Stimulated activated CD8-positive, alpha-beta memory T cell treated with anti-CD3 and anti-CD28 coated beads, Interleukin-4, amount 100 ng/mL, for 24 hours (primary cell): Measurements from ENCODE around the gene ISCU.

Source experiments
- DNase-seq: peaks from one replicate; pipeline ENCODE4 v3.0.0-alpha.2; 2020; ENCODE audit warnings: low read depth

The ISCU gene

GRCh38 chr12:108603743-108604142 lies 41.3 kb downstream of the ISCU start:
- DNase-seq = no peak

GRCh38 chr12:108604208-108604941 lies 42.0 kb downstream of the ISCU start:
- no peak for DNase-seq

DNA sequence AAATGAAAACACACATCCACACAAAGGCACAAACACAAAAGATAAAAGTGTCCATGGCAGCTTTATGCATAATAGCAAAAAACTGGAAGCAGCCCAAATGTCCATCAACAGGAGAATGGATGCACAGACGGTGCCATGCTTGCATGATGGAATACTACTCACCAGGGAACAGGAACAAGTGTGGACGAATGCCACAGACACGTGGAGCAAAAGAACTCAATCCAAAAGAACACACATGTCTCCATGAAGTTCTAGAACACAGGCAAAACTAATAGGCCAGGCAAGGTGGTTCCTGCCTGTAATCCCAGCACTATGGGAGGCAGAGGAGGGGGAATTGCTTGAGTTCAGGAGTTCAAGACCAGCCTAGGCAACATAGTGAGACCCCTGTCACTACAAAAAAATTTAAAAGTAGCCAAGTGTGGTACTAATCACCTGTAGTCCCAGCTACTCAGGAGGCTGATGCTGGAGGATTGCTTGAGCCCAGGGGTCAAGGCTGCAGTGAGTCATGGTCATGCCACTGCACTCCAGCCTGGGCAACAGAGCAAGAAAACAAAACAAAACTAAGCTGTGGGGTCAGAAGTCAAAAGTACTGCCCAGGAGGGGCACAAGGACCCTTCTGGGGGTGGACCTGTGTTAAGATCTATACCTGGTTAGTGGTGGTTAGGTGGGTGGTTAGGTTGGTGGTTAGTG lies 42.7 kb downstream of the ISCU start:
- DNase-seq = no peak

DNA sequence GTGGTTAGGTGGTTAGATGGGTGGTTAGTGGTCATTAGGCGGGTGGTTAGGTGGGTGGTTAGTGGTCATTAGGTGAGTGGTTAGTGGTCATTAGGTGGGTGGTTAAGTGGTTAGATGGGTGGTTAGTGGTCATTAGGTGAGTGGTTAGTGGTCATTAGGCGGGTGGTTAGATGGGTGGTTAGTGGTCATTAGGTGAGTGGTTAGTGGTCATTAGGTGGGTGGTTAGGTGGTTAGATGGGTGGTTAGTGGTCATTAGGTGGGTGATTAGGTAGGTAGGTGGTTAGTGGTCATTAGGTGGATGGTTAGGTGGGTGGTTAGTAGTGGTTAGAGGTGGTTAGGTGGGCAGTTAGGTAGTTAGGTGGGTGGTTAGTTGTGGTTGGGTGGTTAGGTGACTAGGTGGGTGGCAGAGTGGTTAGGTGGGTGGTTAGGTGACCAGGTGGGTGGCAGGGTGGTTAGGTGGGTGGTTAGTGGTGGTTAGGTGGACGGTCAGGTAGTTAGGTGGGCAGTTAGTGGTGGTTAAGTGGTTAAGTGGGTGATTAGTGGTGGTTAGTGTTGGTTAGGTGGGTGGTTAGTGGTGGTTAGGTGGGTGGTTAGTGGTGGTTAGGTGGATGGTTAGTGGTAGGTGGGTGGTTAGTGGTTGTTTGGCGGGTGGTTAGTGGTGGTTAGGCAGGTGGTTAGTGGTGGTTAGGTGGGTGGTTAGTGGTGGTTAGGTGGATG lies 43.5 kb downstream of the ISCU start:
- DNase-seq = no peak

- no peak for DNase-seq
Measured at GRCh38 chr12:108606492-108606891, 44.1 kb downstream of the ISCU start.

DNA sequence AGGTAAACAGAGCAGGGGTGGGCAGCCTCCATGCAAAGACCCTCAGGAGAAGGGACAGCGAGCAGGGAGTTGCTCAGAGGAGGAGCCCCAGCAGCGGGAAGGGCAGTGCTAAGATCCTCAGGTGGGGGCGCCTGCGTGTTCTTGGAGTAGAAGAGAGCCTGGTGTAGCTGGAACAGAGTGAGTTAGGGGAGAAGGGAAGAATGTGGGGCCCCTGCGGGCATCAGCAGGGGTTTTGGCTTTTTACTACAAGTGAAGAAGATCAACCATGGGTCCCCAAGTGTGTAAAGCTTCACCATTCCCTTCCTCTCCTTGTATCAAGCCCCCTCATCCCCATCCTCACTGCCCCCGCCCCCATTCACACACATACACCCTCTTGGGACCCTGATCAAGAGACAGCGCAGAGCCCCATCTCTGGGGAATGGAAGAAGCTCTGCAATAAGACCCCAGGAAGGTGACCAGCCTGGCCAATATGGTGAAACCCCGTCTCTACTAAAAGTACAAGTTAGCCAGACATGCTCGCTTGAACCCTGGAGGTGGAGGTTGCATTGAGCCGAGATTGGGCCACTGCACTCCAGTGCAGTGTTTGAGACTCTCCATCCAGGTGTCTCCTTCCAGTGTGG lies 45.7 kb downstream of the ISCU start:
- no peak for DNase-seq

DNA sequence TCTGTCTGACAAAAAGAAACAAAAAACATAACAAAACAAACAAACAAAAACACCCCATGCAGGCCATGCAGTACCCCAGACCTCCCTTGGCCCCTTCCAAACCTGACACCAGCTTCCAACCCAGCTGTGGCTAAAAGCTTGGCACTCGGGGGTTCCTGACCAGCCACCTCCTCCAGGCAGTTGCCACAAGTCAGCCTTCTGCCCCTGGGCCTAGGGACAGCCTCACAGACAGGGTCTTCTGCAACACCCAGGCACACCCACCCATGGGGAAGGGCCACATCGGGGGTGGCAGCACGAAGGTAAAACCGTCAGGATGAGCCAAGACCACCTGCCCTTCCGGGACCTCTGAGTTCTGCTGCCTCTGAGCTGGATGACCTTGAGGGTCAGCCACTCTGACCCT lies 46.2 kb downstream of the ISCU start:
- DNase-seq = no peak

DNA sequence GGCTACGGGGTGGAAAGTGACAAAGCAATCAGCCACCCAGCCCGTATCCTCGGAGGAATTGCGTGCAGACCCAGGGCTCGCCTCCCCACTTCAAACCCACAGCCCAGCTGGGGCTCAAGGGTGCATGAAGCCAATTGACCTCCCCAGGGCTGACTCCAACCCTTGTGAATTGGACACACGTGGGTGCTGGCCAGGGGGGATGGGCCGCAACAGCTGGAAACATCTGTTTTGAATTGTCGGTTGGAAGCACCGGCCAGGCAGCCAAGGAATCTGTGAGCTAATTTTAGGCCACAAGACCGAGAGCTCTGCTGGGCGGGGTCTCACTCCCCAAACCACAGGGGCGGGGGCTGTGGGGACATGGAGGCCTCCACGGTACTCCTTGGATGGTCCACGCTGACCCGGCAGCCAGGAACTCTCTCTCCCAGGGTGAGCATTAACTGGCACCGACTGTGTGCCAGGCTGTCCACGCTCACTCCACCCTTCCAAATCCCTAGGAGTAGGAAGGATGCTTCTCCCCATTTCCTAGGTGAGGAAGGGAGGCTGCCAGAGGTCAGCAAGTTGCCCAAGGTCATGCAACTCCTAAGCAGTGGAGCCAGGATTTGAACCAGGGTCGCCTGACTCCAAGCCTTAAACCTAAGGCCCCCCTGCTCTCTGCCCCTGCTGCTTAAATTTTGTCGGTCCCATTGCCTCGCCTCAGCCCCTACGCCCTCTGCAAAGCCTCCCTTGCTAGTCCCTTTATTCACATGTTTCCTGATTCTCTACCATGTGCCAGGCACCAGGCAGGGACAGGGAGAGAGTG lies 47.3 kb downstream of the ISCU start:
- DNase-seq = no peak

DNA sequence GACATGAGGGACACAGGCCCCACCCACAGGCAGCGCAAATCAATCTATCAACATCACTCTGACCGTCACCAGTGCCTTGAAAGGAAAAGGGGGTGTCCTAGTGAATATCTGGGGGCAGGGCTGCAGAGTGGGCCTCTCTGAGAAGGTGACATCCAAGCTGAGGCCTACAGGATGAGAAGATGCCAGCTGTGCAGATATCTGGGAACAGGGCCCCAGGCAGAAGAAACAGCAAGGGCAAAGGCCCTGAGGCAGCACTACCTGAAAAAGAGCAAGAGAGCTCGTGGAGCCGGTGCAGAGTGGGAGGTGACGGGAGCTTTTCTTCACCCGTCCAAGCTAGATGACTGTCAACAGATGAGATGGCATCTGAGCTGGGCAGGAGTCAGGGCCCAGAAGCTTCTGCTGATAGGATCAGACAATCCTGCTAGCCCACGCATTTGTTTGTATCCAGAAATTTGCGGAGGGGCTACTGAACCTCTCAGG lies 48.0 kb downstream of the ISCU start:
- DNase-seq = no peak

- DNase-seq = no peak
Measured at GRCh38 chr12:108610856-108611605, 48.6 kb downstream of the ISCU start.

GRCh38 chr12:108611884-108612415 lies 49.6 kb downstream of the ISCU start:
- DNase-seq = peak; percentile 52

- DNase-seq = no peak
Measured at GRCh38 chr12:108612788-108613282, 50.4 kb downstream of the ISCU start.

GRCh38 chr12:108613548-108613947 lies 51.2 kb downstream of the ISCU start:
- DNase-seq = no peak

DNA sequence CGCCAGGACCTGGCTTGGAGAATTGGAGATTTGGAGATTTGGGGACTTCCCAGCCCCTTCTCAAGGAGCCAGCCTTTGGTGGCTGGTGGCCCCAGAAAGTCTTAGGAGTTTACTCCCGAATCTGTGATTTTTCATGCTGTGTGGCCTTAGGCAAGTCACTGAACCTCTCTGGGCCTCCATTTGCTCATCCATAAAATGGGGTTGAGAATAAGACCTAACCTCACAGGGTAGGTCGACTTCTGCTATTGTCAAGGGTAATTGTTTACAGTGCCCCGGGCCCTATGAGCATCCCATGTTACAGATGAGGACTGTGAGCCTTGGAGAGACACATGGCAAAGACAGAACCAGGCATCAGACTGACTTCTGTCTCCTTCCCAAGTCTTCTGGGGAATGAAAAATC lies 51.6 kb downstream of the ISCU start:
- DNase-seq = no peak

DNA sequence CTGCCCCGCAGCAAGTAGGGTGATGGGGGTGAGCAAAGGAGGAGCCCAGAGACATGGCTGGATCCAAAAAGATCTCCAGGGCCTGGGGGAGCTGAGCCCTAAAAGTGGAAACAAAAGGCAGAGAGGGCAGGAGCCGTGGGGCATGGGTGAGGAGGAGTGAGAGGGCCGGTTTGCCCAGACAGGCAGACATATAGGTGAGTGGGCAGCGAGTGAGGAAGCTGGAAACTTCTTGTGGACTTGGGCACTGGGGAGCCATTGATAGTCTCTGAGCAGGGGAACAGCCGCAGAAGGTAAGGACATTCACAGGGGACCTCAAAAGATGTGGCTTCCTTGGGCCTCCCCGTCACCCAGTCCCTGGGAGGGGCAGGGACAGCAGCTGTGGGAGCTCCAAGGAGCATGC lies 52.2 kb downstream of the ISCU start:
- no peak for DNase-seq

DNA sequence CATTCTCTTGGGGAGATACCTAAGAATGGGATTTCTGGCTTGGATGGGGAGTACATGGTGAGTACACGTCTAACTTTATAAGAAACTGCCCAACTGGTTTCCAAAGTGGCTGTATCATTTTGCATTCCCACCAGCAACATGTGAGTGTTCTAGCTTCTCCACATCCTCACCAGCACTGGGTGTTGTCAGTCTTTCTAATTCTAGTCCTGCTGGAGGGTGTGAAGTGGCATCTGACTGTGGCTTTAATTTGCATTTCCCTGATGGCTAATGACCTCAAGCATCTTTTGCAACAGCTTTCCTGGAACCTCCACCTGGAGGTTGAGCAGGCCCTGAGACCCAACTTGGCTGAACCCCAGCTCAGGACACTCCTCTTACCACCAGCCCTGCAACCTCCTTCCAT lies 53.5 kb downstream of the ISCU start:
- DNase-seq = no peak

DNA sequence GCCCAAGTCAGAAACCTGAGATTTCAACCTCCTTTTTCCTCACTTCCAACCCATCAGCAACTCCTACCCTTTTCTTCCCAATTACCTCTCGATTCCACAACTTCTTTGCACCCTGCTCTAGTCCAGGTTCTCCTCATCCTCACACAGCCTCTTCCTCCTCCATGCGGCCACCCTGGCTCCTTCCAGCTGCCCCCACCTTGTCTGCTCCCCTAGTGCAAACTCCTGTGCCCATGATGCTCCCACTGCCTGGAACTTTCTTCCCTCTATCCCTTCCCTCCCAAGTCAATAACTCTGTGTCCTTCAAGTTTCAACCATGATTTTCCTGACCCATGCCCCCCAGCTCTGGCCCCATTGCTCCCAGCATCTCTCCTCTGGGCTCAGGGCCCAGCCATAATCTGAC lies 54.0 kb downstream of the ISCU start:
- no peak for DNase-seq

DNA sequence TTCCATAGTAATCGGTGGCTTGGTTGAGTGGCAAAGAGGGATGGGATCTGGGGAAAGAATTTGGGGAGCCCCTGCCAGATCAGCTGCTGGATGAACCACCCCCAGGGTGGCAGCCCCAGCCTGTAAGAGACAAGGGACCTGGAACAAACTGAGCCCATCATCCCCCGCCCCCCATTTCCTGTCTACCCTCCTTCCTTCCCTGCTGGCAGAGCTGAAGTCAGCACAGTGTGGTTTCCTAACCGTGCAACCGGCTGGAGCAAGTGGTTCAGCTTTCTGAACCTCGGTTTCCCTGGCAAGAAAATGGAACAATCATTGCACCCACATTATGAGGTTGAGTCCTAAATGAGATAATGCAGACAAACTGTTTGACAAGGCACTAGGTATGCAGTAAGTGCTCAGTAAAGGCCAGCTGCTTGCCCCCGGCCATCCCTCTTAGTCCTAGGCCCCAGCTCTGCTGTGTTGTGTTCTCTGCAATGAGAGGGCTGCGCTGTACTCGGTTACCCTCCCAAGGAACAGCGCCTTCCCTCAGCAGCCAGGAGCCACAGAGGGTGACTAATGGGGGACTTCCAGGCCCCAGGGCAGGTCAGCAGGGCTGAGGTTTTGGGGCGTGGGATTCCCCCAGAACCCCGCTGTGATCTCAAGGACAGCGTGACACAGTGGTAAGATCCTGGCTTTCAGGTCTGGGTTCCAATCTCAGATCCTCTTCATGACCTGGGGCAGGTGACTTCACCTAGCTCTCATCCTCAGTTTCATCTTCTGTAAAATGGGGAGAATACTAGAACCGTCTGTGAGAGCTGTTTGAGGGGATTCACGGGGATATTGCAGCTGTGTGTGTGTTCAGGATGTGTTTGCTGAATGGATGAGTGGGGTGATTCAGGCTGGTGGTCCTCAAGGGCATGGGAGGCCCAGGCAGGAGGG lies 54.8 kb downstream of the ISCU start:
- DNase-seq = peak; percentile 68
